HL-60/S4 treated with retinoic acid at 250 ng/mL for 4 days and 3 days (cell line): ENCODE results near the gene FGF1.

Experiments used
- in situ Hi-C: fragments of 300-500 bp; cut with MboI; formaldehyde crosslinking; loops from 2 replicates; pipeline ENCODE4 v1.7.0; 2022; ENCODE audit warnings: low sequenced_read_pairs

FGF1 gene

DNA sequence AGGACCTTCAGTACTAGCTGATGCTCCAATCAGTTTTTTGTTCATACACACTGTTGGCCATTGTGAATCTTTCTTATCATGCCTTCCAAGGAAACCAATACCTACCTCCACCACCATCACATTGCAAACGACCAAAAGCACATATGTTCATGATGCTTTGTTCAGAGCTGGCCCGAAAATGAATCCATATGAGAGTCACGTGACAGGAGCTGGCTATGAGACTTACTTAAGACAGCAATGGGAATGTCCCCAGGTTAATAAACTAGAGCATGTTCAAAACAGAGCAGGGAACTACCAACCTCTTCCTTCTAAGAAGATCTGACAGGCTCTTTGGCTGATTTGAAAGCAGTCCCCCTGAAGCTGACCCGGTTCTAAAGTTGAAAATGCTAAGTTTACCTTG, 93.5 kb downstream of the FGF1 start:
- in situ Hi-C loops: no loop called here

DNA sequence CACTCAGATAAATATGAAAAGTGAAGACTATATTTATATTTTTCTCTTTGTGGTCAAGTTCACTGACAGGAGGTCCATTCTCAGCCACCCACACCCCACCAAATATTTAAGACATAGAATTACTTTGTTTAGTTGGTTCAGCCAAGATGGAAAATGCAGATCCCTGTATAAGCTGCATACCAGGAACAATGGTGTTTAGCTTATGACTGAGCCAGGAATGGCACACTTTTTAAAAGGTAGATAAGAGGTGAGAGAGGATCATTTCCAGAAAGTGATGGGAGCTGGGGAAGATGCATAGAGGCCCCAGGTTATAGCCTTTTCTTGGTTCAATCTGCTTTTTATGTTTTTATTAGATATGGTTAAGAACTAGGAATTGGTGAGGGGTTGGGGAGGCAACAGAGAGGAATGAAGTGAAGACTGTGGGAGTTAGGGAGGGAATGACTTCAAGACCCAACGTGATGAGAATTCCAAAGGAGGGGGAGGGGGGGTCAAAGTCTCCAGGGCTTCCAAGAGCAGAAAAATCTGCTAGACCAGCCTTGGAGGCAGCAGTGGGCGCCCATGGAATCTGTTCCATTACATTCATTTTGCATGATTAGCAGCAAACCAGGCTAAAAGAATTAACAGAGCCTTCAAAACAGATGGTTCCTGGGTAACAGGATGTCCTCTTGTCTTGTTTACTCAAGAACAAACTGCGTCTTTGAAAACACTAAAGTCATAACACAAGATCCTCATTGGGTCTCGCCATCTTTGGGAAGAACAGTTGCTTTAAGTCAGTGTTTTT, 95.2 kb downstream of the FGF1 start:
- in situ Hi-C loops: no loop called here

DNA sequence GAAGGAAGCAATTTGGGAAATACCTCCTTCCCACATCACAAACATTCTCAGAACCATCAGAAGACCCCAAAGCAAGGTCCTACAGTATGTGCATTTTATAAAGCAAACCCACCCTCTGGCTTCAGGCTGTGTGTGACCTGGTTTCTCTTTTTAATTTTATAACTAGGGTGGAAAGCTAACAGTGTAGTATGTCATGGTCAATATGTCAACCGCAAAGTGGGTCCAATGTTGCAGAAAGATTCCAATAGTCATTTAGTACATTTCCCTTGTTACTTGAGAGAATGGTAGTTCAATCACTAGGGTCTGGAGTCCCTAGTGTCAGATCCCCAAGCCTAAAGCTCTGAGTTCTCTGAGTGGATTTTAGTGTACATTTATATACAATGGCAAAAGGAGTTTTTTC, 96.2 kb downstream of the FGF1 start:
- in situ Hi-C loops: no loop called here

DNA sequence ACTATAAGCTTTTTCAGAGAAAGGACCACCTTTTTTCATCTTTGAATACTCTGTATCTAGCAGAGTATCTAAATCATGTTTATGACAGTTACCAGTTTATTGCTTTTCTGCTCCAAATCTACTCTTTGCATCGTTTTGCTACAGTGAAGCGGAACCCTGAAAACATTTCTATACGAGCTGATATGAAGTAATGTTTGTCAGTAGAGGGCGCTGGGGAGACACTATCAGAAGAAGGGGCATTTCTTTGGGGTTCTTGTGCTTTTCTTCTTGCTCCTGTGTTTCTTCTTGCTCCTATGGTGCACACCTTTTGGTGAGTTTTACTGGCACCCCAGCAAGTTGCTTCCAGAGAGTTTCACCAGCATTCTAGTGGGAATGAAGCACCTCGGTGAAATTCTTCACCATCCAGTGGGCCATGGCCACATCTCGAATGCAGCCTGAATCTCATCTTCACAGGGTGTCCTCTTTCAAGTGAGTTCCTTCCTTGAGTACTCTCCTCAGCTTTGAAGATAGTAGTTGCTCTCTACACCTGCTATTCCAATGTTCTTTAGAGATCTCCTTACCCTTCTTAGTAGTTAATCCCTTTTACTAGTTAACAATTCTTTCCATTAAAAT, 98.4 kb downstream of the FGF1 start:
- in situ Hi-C loops: no loop called here

DNA sequence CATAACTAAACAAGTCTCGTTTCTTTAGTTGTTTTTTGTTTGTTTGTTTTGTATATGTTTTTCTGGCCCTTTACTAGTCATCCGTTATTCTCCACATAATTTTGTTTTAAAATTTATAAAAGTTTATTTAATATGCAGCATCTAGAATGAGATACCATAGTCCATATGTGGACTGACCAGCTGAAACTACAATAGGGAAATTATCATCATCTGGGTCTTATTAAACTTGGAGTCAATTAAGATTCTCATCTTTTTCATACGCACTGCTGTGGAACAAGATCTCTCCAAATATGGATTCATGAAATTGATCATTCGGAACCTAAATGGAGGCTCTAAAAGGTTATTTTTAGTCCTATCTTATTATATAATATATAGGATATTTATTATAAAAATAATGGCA, 99.3 kb downstream of the FGF1 start:
- in situ Hi-C loops: no loop called here

DNA sequence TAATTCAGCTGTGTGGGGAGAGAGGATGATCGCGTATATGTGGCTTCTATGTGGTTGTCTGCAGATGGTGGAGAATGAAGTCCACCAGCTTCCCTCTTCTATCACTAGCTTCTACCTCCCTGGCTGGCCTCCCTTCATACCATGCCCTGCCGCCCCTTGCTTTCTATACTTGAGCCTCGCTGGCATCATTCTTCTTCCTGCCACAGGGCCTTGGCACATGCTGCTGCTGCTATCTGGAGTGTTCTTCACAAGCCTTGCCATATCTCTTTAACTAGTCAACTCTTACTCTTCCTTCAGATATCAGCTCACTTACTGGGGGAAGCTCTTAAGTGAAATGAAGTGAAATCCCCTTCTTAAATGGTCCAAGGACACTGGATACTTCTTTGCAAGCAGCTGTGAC, 100.4 kb downstream of the FGF1 start:
- in situ Hi-C loops: no loop called here

DNA sequence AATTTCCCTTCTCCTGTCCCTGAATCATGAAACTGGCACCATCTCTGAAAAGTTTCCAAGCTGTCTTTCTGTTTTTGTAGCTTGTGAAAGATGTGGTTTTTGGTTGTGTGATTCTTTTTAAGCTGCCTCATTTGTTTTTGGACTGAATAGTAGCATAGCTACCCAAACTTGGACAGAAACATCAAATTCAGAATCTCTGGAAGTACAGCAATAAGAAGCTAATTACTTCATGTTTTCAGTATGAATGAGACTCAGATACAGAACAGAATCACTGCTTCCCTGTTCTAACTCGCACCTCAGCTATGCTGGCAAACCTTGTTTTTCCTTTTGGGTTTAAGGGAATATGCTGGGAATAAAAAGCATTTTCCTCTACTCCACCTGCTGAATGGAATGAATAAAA, 101.0 kb downstream of the FGF1 start:
- in situ Hi-C loops: no loop called here

DNA sequence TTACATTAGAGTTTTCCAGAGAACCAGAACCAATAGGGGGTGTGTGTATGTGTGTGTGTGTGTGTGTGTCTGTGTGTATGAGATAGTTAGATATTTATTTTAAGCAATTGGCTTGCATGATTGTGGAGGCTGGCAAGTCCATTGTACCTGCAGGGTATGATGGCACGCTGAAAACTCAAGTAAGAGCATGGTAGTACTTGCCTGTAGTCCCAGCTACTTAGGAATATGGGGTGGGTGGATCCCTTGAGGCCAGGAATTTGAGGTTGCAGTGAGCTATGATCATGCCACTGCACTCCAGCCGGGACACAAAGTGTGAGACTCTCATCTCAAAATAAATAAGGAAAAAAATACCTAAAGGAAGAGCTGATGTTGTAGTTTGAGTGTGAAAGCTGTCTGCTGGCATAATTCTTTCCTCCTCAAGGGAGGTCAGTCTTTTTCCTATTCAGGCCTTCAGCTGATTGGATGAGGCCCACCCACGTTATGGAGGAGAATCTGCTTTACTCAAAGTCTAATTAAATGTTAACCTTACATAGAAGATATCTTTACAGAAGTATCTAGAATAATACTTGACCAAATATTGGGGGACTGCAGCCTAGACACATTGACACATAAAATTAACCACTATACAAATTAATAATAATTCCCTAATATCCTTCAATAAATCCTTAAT, 107.6 kb downstream of the FGF1 start:
- in situ Hi-C loops: no loop called here

DNA sequence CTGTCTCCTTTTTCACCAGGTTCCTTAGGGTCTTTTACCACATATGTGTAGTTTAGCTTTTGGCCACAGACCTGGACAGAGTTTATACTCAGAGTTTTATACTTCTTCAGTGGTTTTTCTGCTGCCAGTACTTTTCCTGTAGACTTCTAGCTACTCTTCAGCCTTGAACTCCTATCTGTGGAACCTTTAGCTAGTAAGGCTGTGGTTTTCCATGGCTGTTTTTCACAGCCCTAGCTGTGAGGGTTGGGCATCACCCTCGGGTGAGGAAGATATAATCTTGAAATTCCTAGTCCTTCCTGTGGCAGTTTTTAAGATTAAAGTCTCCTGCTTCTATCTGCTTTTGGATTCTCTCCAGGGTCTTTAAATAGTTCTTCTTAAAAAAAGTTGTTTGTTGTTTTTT, 109.1 kb downstream of the FGF1 start:
- in situ Hi-C loops: no loop called here

DNA sequence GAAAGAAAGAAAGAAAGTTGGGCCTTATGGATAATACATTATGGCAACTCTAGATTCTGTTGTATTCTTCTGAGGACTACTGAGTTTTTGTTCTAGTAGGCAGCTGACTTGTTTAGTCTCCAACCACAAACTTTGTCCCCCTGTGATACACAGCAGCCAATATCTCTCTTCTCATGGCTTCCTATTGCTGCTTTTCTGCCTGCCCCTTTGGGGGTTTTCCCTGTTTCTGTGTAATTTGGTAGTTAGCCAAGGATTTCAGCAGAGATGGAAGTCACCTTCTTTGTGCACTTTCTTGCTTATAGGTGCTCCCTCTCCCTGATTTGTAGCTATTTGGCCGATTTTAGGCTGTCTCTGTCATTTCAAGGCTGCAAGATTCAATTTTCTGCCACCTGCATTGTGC, 109.6 kb downstream of the FGF1 start:
- in situ Hi-C loops: no loop called here

DNA sequence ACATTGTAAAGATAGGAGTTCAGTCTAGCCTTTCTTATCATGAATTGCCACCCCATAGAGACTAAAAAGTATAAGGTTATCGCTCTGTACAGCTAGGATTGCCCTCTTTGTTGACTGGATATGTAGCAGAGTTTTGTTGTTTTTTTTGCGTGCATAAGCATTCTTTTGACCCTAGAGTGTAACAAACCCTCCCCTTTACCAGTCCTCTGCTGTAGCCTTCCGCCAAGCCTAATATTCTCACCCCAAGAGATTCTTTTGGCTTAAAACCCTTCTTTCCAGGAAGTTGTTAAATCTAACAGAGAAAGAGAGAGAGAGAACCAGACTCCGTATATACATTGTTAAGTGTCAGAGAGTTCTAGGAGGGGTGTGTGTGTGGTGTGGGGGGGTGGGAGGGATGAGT, 113.9 kb downstream of the FGF1 start:
- in situ Hi-C loops: no loop called here

DNA sequence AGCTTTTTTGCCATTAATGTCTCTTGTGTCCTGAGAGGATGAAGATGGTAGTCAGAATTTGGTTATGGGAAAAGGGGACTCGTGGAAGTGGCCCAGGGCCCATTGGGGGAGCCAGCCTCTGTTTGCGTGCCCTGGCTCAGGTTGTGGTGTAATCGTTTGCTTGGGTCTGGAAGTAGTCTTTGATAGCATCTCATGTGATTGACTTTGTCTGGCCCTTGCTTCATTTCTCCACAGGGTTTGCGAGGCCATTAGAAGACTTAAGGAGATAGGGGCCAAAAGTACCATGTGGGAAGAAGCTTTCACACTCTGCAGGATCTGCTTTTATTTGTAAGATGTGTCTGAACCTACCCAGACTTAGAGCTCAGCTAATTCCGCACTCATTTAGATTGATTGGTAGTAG, 114.5 kb downstream of the FGF1 start:
- in situ Hi-C loops: no loop called here

DNA sequence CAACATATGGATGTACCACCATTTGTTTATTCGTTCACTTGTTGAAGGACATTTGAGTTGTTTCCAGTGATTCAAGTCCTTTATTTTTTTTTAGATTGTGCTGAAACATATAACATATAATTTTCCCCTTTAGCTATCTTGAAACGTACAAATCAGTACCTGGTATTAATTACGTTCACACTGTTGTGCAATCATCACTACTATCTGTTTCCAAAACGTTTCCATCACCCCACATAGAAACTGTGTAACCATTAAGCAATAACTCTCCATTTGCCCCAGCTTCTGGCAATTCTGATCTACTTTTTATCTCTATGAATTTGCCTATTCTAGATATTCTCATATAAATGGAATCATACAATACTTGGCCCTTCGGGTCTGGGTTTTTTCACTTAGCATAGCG, 116.0 kb downstream of the FGF1 start:
- in situ Hi-C loops: no loop called here

DNA sequence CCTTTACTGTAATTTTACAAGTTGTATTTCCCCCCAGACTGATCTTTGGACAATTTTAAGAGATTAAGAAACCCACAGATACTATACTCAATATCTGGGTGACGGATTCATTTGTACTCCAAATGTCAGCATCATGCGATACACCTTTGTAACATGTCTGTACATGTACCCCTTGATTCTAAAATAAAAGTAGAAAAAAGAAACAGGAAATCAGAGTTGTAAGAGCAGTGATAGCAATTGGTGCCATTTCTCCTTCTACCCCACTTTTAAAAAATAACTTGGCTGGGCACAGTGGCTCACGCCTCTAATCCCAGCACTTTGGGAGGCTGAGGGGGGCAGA, 116.9 kb downstream of the FGF1 start:
- in situ Hi-C loops: no loop called here

DNA sequence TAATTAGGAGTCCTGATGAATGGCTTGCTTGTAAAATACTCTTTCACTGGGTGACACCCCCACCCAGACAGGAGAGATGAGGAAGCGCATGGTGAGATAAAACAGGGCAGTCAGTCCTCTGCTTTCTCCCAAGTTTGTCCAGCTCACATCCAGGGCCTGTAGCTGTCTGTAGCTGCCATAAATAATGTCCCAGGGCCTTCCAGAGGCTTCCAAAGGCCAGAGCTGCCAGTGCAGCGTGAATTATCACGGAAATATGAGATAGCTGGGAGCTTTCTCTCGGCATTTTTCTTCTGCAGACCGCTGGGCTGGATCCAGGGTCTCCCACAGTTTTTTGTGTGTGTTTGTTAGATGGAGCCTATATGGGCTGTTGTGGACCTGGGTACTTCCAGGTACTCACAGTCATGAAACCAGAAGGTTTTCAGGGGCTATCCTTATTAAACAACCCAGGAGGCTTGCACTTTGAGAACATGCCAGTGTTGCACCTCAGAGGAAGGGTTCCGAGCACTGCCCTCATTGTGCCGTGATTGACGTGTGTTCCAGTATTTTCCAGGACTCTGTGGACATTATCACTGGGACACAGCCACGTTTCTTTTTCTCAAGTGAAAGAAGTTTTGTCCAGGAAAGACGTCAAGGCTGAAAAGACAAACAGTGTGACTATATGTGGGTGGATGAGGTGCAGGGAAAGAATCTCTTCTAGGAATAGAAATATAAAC, 117.5 kb downstream of the FGF1 start:
- in situ Hi-C loops: no loop called here

DNA sequence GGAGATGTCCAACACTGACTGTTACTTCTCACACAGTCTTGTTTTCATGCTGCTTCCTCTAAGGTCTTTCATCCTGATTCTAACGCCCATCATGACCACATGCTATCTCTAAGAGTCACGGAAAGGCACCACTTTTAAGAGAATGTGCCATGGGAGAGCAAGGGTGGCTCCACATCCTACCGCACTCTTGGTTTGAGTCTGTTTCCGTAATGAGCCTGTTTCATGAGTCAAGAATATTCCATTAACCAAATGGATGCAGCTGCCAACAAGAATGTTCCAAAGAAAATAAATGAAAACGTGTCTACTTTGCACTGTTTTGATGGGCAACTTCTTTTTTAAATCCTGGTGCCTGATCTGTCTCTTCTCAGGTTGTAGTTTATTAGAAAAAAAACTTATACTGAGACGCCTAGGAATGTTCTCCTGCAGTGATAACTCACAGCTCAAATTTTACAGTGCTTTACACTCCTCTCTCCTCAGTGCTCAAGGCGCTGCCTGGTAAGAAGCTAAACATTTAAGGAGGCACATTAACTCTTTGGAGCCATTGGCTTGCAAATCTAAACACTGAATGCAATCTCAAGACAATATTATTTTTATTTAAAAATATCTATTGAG, 124.3 kb downstream of the FGF1 start:
- in situ Hi-C loops: no loop called here

DNA sequence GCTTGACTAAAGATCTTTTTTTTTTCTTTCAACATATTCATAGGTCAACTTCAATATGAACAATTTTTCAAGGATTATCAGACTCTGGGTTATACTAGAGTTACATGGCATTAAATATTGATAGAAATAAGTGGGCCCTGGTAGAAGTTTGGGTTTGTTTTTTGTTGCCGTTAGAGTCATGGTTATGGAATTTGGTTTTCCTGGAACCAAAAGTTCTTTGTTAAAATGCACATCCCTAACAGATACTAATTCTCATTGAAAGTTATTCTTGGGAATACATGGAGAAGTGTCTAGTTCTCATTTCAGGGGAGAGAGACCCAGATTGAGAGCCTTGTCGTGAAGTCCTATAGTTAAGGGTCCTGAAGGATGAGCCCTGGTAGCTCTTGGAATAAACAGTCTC, 124.9 kb downstream of the FGF1 start:
- in situ Hi-C loops: no loop called here

DNA sequence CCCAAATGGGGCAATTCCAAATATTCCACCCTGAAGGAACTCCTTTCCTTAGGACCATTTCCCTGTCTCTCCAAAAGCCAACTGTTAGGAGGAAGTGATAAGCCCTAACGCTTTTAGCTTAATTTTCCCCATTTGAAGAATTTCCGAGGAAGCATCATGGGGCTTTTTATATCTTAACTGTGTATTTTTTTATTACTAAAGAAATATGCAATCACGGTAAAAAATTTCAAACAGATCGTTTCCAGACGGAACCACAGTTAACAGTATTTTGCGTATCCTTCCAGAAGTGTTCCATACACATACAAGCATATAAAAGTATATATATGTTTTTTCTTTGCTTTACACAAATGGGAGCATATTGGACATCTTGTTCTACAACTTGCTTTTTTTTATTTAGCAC, 133.8 kb downstream of the FGF1 start:
- in situ Hi-C loops: no loop called here

DNA sequence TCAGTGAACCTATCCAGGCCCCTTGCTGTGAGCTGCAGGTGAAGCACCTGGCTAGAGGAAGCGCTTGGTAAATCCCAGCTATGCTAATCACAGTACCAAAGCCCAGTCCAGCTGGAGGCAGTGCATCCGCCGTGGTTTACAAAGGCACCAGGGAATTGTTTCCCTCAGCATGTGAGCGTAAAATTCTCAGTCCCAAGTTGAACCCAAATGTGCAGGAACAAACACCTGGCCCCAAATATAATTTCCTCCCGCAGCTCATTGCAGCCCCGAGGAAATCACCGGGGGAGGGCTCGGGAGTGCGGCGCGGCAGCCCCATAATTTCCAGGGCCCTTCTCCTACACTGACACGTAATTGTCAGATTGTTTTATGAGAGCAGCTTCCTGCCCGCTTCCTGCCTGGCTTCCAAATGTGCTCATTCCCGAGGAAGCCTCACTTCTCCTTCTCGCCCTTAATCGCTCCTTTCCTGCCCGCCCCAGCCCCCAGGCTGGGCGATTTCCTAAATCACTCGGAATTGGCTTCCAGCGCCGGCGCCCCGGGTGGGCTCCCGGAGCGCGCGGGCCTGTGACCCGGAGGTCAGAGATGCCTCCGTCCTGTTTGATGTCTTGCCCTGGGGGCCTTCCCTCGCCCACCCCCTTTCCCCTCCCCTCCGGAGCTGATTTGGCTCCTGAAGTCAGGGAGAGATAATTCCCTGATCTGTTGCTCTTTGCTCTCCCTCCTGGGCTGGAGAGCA, 134.4 kb downstream of the FGF1 start:
- in situ Hi-C loops: no loop called here

DNA sequence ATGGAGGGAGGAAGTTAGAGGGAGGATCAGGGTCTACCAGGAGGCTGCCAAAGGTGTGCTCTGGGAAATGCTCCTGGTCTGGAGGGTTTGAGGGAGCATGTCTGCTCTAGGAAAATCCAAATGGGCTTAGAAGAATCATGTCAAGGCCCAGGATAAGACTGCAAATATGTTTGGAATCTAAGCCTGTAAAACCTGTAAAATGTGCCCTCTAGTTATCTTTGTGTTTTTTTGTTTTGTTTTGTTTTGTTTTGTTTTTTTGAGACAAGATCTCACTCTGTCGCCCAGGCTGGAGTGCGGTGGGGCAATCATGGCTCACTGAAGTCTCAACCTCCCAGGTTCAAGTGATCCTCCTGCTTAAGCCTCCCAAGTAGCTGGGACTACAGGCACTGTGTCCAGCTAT, 135.4 kb downstream of the FGF1 start:
- in situ Hi-C loops: no loop called here

DNA sequence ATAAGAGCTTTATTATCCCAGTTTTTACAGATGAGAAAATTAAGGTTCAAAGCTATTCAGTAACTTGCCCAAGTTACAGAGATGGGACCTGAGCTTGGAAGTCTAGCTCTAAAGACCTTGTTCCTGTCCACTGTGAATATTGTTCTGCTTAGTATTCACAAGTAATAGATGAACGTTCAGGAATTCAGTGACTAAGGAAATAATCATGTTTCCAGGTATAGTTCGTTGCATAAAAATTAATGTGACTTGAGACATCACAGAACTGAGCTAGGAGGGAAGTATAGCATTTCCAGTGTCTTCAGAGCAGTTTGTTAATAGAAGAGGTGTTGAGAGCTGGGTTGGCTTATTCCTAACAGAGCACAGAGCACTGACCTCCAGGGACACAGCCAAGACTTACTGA, 136.1 kb downstream of the FGF1 start:
- in situ Hi-C loops: no loop called here
